Bone marrow (tissue), 2 donors: ENCODE data around the gene PEX11G.

Source experiments
- DNase-seq, 2 donors: peaks; one replicate each; lab custom pipeline; 2025; lab: John Stamatoyannopoulos, UW

PEX11G gene

GRCh38 chr19:7494416-7495098 is 5.7 kb upstream of the PEX11G start:
- no peak for DNase-seq

- DNase-seq, result peak in 1 of 2 donors; percentile 67
Measured at GRCh38 chr19:7492558-7492957, 3.7 kb upstream of the PEX11G start.

GRCh38 chr19:7492142-7492541 is 3.3 kb upstream of the PEX11G start:
- peak; percentile 27 to 67 for DNase-seq

DNA sequence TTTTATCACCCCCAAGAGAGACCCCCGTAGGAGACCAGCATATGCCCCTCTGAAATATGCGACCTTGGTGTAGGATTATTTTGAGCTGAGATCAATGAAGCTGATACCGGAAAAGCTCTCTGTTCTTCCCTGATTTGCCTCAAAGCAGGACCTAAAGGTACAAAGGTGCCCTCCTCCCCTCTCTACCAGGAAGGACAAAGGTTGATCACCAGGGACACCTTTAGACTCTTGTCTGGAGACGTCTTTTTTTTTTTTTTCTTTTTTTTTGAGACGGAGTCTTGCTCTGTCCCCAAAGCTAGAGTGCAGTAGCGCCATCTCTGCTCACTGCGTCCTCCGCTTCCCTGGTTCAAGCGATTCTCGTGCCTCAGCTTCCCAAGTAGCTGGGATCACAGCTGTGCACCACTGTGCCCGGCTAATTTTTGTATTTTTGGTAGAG is 792 bp upstream of the PEX11G start:
- DNase-seq, result no peak

DNA sequence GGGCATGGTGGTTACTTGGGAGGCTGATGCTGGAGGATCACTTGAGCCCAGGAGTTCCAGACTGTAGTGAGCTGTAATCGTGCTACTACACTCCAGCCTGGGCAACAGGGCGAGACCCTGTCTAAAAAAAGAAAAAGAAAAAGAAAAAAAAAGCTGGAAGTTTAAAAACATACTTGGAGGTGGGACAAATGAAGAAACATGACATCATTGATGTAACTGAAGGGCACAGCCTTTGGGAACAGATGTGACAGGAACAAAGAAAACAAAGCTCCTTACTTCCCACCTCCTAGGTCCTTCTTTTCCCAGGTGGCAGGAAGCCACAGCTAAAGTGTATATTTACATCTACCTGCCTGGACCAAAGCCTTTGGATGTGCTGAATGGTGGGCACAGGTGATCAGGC is 1.9 kb downstream of the PEX11G start:
- DNase-seq, result no peak

DNA sequence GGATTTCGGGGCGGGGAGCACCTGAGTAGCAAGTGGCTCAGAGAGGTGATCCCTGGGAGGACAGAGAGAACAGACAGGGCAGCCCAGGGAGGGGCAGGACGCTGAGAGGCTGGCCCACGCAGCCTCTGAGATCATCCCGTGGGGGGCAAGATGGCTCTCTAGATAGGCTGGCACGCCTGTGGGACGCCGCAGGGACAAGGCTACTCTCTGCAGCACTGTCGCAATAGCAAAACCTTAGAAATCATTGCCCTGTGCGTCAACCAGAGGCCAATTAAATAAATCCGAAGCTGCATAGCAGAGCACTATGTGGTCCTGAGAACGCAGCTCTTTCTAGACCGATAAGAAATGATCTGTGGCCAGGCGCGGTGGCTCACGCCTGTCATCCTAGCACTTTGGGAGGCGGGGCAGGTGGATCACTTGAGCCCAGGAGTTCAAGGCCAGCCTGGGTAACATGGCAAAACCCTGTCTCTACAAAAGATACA is 5.1 kb downstream of the PEX11G start:
- DNase-seq, result no peak

DNA sequence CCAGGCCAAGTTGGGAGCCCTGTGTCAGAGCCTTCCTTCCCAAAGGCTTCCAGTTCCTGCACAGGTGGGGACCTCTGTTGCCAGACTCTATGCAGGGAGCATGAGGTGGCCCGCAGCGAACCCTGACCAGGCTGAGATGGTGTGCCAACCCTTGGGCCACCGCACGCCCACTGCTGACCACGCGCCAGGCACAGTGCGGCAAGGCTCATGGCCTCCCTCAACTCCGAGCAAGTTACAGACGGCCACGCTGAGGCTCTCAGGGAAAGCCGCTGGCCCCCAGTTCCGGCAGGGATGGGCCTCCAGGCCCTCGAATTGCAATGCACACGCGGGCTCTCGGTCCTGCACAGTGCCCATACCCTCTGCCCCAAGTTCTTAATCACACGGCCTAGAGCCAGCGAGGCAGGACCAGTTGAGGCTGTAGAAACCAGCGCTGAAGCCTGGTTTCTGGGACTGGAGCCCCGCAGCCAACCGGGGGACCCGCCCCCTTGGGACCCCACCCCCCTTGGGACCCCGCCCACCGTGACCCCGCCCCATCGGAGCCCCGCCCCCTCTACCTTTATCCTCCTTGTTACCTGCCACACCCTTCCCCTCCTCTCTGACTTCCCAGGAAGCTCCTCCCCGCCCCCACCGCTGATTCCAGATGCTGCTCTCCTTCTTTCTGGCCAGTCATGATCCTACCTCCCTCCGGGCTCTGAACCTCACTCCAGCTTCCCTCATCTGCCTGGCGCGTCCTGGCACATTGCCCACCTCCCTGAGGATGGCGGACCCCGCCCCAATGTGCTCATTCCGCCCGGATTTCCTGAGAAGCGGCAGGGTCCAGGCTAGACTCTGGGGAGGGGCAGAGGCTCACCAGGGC is 6.0 kb downstream of the PEX11G start:
- no peak for DNase-seq

GRCh38 chr19:7480970-7481255 is 7.9 kb downstream of the PEX11G start:
- DNase-seq, result no peak

DNA sequence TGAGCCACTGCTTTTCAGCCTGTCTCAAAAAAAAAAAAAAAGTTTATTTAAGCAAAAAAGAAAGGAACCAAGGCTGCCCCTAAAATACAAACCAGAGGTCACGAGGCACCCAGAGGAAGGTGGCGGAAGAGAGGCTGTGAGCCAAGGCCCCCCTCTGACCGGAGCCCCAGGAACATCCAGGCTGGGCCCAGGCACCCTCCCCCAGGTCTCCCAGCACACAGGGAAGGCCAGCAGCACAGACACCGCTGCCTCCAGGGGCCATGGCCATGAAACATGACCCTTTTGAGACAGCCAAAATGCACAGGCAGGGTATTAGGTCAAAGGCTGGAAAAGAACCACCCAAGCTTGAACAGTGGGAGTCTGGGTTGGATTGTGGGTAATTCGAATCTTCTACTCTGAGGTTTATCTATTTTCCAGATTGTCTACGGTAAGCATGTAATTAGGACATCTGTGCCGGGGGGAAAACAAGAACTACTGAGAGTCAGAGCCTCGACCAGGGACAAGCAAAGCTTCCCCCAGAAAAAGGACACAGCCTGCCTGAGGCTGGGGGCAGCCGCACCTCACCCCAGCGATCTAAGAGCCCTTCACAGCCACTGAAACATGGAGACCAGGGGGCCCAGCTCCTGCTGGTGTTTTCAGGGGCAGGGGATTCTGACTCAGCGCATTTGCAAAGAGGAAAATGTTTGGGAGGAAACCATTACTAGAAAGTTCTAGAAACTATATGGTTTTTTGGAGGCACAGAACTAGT is 8.4 kb downstream of the PEX11G start:
- DNase-seq, result no peak

DNA sequence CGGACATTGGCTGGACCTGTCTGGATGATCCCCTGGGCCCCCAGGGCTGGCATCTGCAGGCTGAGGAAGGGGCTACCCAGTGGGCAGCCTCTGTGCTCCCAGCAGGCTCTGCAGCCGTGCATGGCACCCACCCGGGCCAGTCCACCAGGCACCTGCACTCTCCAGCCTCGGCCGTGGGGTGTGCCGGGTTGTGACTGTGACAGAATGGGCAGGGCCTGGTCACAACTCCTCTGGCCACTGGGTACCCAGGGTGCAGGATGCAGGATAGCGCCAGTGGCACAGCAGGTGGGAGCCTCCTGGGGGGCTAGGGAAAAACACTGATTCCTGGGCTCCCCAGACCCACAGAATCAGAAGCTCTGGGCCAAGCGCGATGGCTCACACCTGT is 10.0 kb downstream of the PEX11G start:
- DNase-seq, result no peak

DNA sequence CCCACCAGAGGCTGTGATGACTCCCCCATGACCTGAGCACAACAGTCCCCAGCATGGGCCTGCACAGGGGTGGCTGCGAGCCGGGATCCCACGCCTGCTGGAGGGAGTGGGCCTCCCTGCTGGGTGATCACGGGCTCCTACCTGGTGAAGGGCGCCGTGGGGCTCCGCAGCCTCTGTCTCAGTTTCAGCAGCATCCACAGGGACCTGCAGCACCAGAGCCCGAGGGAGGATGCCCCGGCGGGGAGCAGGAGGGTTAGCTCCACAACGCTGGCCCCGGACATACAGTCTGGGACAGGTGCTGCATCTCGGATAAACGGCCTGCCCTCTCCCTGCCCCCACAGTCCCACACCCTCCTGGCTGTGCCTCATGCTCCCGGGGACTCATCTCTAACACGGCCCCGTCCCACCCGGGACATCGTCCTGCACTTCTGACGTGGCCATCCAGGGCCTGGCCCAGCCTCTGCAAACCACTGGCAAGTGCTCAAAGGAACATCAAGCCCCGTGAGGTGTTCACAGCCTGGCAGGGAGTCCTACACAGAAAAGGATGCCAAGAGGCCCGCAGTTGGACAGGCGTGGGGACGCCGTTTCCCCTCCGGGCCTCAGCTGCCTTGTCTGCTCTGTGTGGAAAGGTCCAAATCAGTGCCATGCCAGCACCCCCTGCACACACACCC is 10.5 kb downstream of the PEX11G start:
- no peak for DNase-seq

DNA sequence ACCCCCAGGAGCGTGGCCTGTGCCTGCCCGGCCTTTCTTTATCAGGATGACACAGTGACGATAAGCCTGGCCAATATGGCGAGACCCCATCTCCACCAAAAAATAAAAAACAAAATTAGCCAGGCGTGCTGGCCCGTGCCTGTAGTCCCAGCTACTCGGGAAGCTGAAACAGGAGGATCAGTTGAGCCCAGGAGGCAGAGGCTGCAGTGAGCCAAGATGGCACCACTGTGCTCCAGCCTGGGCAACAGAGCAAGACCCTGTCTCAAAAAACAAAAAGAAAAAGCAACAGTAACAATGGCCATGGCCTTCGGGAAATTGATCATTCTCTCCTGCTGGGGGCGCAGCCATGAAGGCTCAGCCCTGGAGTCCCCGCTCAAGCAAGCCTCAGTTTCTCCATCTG is 11.1 kb downstream of the PEX11G start:
- DNase-seq, result no peak

- DNase-seq, result no peak
Measured at GRCh38 chr19:7476777-7477494, 11.9 kb downstream of the PEX11G start.

GRCh38 chr19:7476241-7476640 is 12.6 kb downstream of the PEX11G start:
- DNase-seq, result no peak

DNA sequence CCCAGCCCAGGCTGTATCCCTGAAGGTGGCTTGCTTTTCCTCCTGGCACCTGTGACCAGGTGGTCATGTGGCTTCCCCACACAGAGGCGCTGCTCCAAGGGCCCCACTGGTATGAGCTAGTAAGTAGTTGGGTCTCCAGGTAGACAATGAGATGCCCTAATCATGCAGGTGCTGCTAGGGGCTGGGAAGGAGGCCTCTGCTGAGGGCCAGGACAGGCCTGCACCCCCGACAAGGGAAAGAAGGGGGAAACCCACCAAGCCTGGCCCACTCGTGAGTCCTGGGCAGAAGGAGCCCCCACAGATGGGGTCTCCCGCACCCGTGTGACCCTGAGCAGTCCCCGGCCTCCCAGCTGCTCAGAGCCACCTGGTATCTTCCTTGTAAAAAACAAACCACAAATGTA is 13.2 kb downstream of the PEX11G start:
- no peak for DNase-seq

GRCh38 chr19:7471696-7472615 is 16.9 kb downstream of the PEX11G start:
- DNase-seq, result no peak

DNA sequence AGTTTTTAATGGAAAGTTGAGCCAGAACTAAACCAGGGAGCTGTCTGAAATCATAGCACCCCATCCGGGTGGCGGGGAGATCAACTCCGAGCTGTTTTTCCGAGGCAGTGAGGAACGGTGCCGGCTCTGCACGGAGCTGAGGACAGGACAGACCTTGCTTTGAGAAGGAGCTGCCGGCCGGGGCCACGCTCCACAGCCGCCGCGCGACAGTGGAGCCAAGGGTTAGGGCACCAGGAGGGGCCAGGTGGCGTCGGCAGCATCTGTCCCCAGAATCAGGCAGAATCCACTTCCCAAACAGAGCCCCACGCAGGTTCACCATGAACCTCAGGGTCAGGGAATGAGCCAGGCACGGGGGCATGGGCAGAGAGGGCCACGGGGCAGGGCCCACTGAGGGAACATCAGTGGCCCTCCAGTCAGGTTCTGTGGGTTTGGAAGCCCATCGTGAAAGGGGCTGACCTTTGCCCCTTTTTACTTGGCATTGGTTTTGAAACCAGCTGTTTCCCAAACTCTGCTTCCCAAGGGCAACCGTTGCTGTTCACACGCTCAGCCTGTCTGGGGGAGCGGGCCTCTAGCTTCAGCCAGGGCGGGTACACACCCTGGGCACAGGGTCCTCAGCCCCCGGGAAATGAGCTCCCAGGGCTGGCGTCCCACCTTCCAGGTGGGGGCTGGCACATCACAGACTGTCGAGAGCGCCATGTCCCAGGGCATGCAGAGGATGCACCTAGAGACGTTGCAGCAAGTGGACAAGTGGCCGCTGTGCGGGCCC is 18.1 kb downstream of the PEX11G start:
- DNase-seq, result no peak

DNA sequence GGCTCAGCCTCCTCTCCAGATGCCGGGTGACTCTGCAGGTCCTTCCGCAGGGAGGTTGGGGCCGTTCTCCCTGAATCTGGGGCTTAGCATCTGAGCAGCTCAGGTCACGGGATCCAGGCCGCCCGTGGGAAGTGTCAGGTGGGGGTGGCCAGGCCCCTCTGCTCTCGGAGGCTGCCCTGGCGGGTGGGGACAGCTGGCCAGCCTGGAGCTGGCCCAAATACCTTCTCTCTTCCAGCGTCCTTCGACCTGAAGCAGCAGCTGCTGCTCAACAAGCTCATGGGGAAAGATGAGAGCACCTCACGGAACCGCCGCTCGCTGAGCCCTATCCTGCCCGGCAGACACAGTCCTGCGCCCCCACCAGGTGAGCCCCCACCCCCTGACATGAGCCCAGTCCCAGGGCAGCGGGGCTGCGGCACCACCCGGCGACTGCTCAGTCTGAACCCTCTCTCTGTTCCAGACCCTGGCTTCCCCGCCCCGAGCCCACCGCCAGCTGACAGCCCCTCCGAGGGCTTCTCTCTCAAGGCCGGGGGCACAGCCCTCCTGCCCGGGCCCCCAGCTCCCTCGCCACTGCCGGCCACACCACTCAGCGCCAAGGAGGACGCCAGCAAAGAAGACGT is 19.1 kb downstream of the PEX11G start:
- DNase-seq, result no peak

GRCh38 chr19:7468840-7469239 is 20.0 kb downstream of the PEX11G start:
- DNase-seq, result no peak
